CD4-positive, alpha-beta T cell treated with Interleukin-21 for 1 hour (primary cell): ENCODE measurements around the gene TRAPPC6A.
"Not testable (repeated sequence)": the region's sequence is repeated elsewhere in the genome, so short reads cannot be mapped to it uniquely, and the experiment has no call there.

ENCODE experiments used
- DNase-seq: peaks from one replicate; pipeline ENCODE4 v3.0.0-alpha.2; 2020

TRAPPC6A gene

DNA sequence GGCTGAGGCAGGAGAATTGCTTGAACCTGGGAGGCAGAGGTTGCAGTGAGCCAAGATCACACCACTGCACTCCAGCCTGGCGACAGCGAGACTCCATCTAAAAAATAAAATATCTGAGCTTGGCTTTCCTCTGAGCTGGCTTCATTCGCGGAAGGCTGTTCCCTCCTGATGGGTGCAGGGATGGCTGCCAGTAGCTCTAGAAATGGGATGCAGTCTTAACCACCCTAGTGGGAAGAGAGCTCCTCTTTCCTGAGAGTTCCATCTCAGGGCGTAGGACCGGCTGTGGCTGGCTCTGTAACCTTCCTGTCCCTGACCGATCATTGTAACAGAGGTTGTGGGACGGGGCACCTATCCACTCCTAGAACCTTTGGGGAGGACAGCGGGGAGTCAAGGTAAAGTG is 52.7 kb downstream of the TRAPPC6A start:
- no peak for DNase-seq

DNA sequence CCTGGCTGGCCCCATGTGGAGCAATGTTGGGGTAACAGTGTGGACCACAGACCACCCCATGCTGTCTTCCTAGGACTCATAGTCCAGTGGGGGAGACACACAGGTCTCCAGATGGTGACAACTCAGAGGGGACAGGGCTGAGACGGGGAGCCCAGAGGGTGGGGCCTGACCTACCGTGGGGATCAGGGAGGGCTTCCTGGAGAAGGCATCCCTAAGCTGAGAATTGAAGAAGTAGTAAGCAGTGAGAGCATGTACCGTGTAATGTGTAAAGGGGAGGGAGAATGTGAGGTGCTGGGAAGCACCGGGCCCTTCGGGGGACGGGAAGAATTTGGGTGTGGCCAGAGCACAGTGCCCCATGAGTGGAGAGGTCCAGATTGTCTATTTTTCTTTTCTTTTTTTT is 54.0 kb downstream of the TRAPPC6A start:
- no peak for DNase-seq

DNA sequence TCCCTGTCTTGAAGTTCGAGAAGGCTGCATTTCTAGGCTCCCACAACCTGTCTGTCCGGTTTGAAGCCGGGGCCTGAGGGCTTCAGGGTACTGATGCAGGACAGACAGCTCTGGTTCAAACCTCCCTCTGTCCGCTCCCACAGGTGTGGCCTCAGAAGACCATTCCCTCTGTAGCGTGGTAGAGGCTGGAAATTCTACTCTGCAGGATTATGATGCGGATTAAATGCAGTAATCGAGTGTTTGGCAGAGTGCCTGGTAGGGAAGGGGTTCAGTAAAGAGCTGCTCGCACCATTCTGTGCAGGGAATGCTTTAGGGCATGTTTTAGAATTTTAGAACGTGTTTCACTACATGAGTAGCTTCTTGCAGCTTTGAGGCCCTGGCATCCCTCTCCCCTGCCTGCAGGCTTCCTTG is 54.6 kb downstream of the TRAPPC6A start:
- DNase-seq: no peak

DNA sequence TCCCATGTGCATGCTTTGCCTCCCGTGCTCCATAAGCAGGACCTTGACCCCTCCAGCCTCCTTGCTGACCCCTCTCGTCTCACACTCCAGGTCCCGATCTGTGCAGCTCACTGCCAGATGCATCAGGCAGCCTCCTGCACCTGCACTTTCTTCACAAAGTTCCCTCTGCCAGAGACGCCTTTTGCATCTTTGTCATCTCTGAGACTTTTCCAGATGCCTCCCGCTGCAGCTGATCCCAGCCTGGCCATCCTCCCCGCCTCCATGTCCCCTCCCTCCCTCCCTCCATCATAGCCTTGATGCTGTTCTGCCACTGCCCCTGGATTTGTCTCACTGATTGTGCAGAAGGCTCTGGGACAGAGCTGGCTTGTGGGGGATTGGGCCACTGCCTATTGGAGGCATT is 55.2 kb downstream of the TRAPPC6A start:
- no peak for DNase-seq

DNA sequence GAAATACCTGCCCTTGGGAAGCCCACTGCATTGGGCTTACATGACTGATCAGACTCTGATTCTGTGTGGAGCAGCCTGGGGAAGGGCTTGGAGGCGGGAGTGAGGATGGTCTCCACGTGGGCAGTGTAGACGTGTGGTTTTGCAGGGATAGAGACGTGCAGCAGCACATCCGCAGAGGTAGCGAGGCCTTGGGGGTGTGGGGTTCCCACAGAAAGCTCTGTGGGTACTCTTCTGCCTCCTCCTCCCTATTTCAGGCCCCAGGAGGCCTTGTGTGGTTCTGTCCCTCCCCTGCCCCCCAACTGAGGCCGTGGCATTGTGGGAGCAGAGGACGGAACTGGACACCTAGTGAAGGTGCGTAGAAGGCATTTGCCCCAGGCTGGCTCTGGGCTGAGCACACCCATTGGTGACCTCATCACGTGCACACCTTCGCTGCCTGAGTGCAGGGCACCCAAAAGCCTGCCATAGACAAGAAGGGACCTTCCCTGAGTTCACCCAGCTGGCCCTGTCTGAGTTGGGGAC is 56.2 kb downstream of the TRAPPC6A start:
- DNase-seq: no peak

DNA sequence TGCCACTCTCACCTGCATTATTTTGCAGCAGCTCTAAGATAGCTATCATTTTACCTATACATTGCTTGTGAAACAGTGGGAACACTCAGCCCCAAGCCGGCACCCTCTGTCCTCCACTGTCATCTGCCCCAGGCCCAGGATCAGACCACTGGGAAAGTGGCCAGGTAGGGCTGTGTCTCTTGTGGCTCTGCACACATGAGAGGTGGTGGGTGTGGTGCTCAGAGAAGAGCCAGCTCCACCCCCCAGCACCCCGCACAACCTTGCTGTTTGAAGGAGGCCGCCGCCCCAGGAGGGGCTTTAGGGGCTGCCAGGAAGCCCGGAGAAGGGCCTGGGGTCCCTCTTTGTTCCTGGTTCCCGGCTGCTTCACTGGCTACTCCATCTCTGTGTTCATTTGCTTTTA is 58.5 kb downstream of the TRAPPC6A start:
- DNase-seq: no peak

DNA sequence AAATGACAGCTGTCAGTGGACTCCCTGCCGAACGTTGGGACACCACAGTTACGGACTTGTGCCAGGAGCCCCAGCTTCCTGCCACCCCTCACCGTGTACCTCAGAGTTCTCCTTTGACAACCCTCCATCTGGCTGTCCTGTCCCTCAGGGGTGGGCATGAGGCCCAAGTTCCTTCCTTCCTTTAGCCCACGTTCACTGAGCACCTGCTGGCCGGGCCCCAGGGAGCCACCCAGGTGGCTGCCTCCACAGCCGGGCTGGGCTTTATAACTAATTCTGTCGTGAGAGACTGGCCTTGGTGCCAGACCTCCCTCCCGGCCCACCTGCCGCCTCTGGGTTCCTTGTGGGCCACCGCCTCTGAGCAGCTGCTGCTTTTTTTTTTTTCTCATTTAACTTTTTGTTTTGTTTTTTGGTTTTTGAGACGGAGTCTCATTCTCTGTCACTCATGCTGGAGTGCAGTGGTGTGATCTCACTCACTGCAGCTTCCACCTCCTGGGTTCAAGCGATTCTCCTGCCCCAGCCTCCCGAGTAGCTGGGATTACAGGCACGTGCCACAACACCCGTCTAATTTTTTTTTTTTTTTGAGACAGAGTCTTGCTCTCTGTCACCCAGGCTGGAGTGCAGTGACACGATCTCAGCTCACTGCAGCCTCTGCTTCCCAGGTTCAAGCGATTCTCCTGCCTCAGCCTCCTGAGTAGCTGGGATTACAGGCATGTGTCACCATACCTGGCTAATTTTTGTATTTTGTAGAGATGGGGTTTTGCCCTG is 59.3 kb downstream of the TRAPPC6A start:
- DNase-seq: not testable (repeated sequence)

DNA sequence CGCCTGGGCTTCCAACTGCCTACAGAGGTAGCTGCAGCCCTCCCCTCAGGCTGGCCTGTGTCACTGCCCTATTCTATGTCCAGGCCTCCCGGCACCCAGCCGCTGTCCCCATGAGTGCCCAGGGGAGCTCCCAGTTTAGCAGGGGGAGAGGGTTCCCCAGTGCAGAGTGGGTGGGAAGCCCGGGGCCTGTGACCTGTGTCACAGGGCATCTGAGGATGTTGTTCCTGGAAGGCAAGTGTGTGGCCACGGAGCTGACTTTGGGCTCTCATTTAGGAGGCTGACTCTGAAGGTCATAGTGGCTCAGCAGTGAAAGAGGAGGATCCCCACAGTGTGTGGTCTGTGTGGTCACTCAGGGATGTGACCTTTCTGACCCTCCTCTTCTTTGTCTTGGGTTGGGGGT is 59.9 kb downstream of the TRAPPC6A start:
- DNase-seq: no peak

DNA sequence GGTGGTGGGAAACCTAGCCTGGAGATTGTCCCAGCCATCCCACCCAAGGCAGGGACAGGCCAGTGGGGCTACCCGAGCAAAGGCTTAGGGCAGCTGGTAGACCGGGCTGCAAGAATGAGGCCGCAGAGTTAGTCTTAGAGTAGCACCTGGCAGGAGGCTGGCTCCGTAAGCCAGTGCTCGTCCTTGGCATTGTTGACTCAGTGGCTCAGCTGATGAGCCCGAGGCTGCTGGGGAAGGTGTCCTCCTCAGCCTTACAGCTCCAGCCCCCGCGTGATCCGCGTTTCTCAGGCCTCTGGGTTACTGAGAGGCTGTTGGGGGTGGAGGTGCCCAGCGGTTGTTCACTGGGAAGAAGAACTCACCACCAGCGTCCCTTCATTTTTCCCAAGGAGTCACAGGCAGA is 60.4 kb downstream of the TRAPPC6A start:
- DNase-seq: no peak

DNA sequence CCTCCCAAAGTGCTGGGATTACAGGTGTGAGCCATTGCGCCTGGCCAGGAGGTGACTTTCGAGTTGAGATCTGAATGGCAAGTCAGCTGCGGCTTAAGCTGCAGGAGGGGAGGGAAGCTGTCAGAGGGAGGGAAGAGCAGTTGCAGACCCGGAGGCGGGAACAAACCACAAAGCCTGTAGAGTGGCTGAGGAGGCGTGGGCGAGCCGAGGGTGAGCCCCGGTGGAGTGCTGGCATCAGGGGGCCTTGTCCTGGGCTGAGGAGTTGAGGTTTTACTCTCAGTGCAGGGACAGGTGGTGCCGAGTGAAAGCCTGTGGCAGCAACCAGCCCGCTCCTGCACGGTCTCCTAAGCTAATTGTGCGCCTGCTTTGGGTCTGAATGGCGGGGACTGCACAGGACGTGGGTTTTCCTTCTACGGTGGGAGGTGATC is 60.9 kb downstream of the TRAPPC6A start:
- peak; percentile 32 for DNase-seq

DNA sequence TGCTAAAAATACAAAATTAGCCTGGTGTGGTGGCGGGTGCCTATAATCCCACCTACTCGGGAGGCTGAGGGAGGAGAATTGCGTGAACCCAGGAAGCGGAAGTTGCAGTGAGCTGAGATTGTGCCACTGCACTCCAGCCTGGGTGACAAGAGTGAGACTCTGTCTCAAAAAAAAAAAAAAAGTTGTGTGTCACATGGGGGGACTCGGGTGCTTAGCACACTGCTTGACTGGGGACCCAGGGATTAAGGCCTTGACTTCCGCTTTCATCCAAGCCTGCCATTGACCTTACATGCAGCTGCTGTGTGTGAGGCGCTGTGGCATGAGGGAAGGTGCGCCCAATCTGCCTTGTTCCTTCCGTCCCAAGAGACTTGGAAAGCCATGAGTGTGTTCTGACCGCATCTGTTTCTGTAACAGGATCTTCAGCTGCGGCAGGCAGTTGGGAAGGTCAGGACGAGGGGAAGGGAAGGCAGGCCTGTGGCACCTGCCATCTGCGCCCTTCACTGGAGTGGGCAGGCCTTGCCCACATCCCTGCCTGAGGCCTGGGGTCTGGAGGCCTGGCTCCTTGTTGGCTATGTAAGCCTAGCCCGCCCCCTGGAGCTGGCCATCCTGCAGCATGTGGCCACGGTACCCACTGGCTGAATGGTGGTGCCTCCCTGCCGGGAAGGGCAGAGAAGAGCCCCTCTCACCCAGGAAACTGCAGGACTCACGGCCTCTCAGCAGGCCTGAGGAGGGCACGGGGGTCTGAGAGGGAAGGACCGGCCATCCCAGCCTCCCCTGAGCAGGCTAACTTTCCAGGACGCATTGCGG is 62.0 kb downstream of the TRAPPC6A start:
- no peak for DNase-seq

DNA sequence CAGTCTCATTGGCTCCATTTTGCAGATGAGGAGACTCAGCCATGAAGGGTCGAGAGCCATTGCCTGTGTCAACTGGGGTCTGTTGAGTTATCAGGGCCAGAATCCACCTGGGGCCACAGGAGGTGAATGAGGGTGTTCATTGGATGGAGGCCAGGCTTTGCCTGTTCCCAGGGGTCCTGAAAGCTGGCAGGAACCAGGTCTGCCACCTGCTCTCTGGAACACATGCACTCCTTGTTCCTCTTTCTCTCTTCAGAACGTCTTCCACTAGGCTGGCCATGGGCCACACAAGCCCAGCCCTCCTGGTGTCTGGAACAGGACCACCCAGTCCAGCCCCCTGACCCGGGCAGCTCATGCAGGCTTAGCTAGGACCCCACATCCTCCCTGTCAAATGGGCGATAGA is 63.9 kb downstream of the TRAPPC6A start:
- DNase-seq: no peak

DNA sequence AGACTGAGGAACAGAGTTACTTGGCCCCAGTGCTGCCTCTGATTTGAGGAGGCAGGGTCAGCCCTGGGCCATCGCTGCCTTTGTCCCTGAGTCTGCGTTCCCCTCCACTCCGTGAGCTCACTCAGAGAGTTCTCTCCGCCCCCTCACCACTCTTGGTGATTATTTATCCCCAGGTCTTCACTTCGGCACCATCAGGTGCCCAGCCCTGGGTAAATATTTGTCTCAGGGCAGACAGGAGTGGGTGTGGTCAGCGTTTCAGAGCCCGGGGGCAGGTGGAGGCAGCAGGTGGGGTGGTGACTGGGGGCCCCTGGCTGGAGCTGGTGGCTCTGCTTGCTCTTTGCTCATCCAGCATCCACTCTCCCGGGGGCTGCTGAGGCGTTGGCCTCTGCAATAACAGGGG is 64.4 kb downstream of the TRAPPC6A start:
- no peak for DNase-seq
